ENCODE results near the gene IKZF2. TPM values are rescaled to one million over a fixed set of nuclear protein-coding genes. Genes with fewer than 3 reads are reported as not detected.
A peak's percentile ranks its signal among the peaks of the same experiment; 100 is the strongest.

Gene IKZF2
- total RNA-seq, 1 experiment from 2014 or later: 5.2 TPM

DNA sequence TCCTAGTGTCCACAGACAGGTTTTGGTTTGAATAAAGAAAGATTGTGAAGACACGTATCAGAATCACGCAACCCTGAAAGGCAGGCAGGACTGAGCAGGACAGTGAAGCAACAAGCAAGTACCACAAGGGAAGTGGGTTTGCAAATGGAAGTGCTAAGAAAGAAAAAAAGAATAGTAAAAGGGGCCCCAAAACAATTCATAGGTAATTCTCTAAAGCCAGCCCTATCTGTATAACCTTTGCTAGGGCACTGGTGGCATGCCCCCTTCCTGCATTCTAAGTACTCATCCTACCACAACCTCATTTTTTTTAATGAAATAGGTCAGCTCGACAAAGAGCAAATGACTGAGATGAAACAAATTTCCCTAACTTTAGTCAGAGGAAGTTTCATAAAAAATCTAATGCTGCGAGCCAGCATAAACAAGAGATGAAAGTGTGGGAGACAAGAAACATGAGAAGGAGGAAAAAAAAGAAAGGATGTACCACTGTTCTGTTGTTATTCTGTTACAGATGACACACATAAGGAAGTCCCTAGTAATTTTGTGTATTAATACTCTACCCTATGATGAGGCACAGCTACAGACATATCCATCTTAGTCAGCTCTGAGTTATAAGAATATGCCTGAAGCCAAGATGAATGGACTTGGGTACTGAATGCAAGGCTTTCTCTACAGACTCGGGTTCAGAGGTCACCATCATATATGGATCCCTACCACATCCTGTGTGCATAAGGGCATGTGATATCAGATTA, 32.2 kb downstream of the IKZF2 start:
- intact Hi-C loops (cut with micrococcal nuclease): loop anchor here (1.0 to 2.0 kb wide), 2 partner anchors 32 to 207 kb away; partner anchors contain the start of gene IKZF2
- Histone ChIP-seq H3K9me2 (replicated peaks; ENCODE audit: low read length) (no peaks in the 10 kb centered on the region), H3K27ac (ENCODE audit: low read length) (peak overlapping the region; percentile 73), H3K4me3 (ENCODE audit: low read length) (no peak overlapping the region), H3K79me2 (ENCODE audit: low read length) (no peaks in the 10 kb centered on the region), H3K9me3 (ENCODE audit: low read length) (no peaks in the 10 kb centered on the region), H4K20me1 (ENCODE audit: low read length) (no peaks in the 10 kb centered on the region), H3K9ac (ENCODE audit: low read length) (peak overlapping the region; percentile 17; the same call in 1 of the 2 replicates), H3K4me2 (ENCODE audit: low read length) (peak overlapping the region; percentile 39), H2AFZ (ENCODE audit: low read length) (no peak overlapping the region), H3K4me1 (ENCODE audit: insufficient read depth, low read length) (peaks cover 33% of the 10 kb centered on the region), H3K36me3 (ENCODE audit: low read depth, low read length) (no peaks in the 10 kb centered on the region), H3F3A (ENCODE audit: low read length, unreplicated experiment) (no peaks in the 10 kb centered on the region), H3K27me3 (ENCODE audit: low read length) (no peaks in the 10 kb centered on the region)
- ChIA-PET POLR2A (ENCODE audit: unreplicated experiment) (interaction anchor here (0.7 to 1.0 kb wide), 2 partner anchors 19 to 179 kb away, joined by 3 to 4 read pairs; no protein-coding TSS in a partner anchor), CTCF (no interaction called here)
- TF ChIP-seq EZH2phosphoT487 (IDR thresholded peaks at IDR 0.05; ENCODE audit: borderline replicate concordance, low read length): no peak
- no peak for TF ChIP-seq EZH2 (IDR thresholded peaks at IDR 0.05; ENCODE audit: low read length, unreplicated experiment)
- TF ChIP-seq, protein P1, sequence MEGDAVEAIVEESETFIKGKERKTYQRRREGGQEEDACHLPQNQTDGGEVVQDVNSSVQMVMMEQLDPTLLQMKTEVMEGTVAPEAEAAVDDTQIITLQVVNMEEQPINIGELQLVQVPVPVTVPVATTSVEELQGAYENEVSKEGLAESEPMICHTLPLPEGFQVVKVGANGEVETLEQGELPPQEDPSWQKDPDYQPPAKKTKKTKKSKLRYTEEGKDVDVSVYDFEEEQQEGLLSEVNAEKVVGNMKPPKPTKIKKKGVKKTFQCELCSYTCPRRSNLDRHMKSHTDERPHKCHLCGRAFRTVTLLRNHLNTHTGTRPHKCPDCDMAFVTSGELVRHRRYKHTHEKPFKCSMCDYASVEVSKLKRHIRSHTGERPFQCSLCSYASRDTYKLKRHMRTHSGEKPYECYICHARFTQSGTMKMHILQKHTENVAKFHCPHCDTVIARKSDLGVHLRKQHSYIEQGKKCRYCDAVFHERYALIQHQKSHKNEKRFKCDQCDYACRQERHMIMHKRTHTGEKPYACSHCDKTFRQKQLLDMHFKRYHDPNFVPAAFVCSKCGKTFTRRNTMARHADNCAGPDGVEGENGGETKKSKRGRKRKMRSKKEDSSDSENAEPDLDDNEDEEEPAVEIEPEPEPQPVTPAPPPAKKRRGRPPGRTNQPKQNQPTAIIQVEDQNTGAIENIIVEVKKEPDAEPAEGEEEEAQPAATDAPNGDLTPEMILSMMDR (conservative IDR thresholded peaks at IDR 0.05; ENCODE audit: low read depth, low read length): no peak
- DNase-seq (peak; percentile 76), ATAC-seq (peak; percentile 93)
- BruUV-seq (replicated peaks): no TSS peak

DNA sequence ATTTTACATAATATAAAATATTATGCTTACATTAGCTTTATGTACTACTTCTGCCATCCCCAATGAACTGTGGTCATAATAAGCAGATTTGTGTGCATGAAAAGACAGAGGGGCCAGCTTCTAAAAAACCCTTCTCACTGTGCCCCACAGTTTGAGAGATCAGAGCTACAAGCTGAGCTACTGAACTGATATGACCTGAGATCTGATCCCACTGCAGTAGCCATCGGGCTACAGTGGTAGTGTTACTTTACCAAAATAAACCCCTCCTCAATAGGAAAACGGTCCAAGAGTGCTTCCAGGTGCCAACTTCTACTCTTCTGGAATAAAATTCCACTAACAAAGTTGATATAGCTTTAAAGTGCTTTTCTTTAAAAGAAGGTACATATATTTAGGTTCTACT, 43.1 kb downstream of the IKZF2 start:
- no peak for DNase-seq
- Histone ChIP-seq H3K27ac (ENCODE audit: low read length) (no peak overlapping the region), H3K27me3 (ENCODE audit: low read length) (no peaks in the 10 kb centered on the region), H3K9me2 (replicated peaks; ENCODE audit: low read length) (no peaks in the 10 kb centered on the region), H3F3A (ENCODE audit: low read length, unreplicated experiment) (no peaks in the 10 kb centered on the region), H4K20me1 (ENCODE audit: low read length) (no peaks in the 10 kb centered on the region), H3K79me2 (ENCODE audit: low read length) (no peaks in the 10 kb centered on the region), H2AFZ (ENCODE audit: low read length) (no peak overlapping the region), H3K36me3 (ENCODE audit: low read depth, low read length) (no peaks in the 10 kb centered on the region), H3K4me2 (ENCODE audit: low read length) (no peak overlapping the region), H3K9me3 (ENCODE audit: low read length) (no peaks in the 10 kb centered on the region), H3K9ac (ENCODE audit: low read length) (no peak overlapping the region), H3K4me1 (ENCODE audit: insufficient read depth, low read length) (no peaks in the 10 kb centered on the region), H3K4me3 (ENCODE audit: low read length) (no peak overlapping the region)
- ChIA-PET CTCF (no interaction called here), POLR2A (ENCODE audit: unreplicated experiment) (no interaction called here)
- ATAC-seq: no peak
- no peak for TF ChIP-seq EZH2 (IDR thresholded peaks at IDR 0.05; ENCODE audit: low read length, unreplicated experiment)
- no peak for TF ChIP-seq EZH2phosphoT487 (IDR thresholded peaks at IDR 0.05; ENCODE audit: borderline replicate concordance, low read length)
- intact Hi-C loops (cut with micrococcal nuclease): no loop called here
- no TSS peak for BruUV-seq (replicated peaks)

DNA sequence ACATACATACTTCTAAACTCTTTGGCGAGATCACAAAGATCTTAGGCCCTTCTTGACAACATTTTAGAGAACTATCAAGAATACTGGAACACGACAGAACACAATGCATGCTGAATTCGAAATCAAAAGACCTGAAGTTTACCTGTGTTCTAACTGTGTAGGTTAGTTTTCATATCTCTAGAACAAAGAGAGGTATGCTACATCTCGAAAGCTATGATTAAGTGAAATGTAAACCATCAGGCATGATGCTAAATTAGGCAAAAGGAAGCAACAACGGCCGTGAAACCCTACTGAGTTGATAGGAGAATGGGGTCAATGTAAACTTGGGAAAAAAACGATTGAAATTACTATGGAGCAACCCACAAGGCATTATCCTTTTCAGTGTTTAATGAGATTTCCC, 43.7 kb downstream of the IKZF2 start:
- Histone ChIP-seq H4K20me1 (ENCODE audit: low read length) (no peaks in the 10 kb centered on the region), H3K27ac (ENCODE audit: low read length) (no peak overlapping the region), H3K4me3 (ENCODE audit: low read length) (no peak overlapping the region), H3K4me2 (ENCODE audit: low read length) (no peak overlapping the region), H3K4me1 (ENCODE audit: insufficient read depth, low read length) (no peaks in the 10 kb centered on the region), H3K27me3 (ENCODE audit: low read length) (no peaks in the 10 kb centered on the region), H3K79me2 (ENCODE audit: low read length) (no peaks in the 10 kb centered on the region), H3F3A (ENCODE audit: low read length, unreplicated experiment) (no peaks in the 10 kb centered on the region), H3K9ac (ENCODE audit: low read length) (no peak overlapping the region), H3K9me3 (ENCODE audit: low read length) (no peaks in the 10 kb centered on the region), H3K9me2 (replicated peaks; ENCODE audit: low read length) (no peaks in the 10 kb centered on the region), H2AFZ (ENCODE audit: low read length) (no peak overlapping the region), H3K36me3 (ENCODE audit: low read depth, low read length) (no peaks in the 10 kb centered on the region)
- TF ChIP-seq EZH2 (IDR thresholded peaks at IDR 0.05; ENCODE audit: low read length, unreplicated experiment) (no peak), EZH2phosphoT487 (IDR thresholded peaks at IDR 0.05; ENCODE audit: borderline replicate concordance, low read length) (no peak)
- TF ChIP-seq, protein P1 (conservative IDR thresholded peaks at IDR 0.05; ENCODE audit: low read depth, low read length): no peak
- intact Hi-C loops (cut with micrococcal nuclease): no loop called here
- no TSS peak for BruUV-seq (replicated peaks)
- no peak for DNase-seq
- ATAC-seq: no peak
- POLR2A ChIA-PET (ENCODE audit: unreplicated experiment): no interaction called here
- CTCF ChIA-PET: no interaction called here

Data from PC-3 (cell line).